ENCODE data around the gene POLR2E. TPM values are rescaled to one million over a fixed set of nuclear protein-coding genes. Genes with fewer than 3 reads are reported as not detected.

Gene POLR2E
- total RNA-seq, 1 experiment from 2014 or later, result 343 TPM

- BruUV-seq (replicated peaks), result no TSS peak
- H3K4me3 ChIP-seq (ENCODE audit: low read depth, low read length, poor library complexity, severe bottlenecking), result peak overlapping the region; percentile 54
- TF ChIP-seq EZH2 (IDR thresholded peaks at IDR 0.05; ENCODE audit: borderline replicate concordance, low read depth, low read length, poor library complexity, severe bottlenecking), result no peak
- TF ChIP-seq, protein P1, sequence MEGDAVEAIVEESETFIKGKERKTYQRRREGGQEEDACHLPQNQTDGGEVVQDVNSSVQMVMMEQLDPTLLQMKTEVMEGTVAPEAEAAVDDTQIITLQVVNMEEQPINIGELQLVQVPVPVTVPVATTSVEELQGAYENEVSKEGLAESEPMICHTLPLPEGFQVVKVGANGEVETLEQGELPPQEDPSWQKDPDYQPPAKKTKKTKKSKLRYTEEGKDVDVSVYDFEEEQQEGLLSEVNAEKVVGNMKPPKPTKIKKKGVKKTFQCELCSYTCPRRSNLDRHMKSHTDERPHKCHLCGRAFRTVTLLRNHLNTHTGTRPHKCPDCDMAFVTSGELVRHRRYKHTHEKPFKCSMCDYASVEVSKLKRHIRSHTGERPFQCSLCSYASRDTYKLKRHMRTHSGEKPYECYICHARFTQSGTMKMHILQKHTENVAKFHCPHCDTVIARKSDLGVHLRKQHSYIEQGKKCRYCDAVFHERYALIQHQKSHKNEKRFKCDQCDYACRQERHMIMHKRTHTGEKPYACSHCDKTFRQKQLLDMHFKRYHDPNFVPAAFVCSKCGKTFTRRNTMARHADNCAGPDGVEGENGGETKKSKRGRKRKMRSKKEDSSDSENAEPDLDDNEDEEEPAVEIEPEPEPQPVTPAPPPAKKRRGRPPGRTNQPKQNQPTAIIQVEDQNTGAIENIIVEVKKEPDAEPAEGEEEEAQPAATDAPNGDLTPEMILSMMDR (conservative IDR thresholded peaks at IDR 0.05; ENCODE audit: low read depth, low read length), result no peak
- ChIA-PET CTCF (interaction anchor here (0.5 kb wide), 1 partner anchor 153 kb away, joined by 3 read pairs; no protein-coding TSS in a partner anchor), POLR2A (ENCODE audit: low non-redundant PET) (interaction anchor here (0.6 kb wide), 2 partner anchors 10 to 12 kb away, joined by 3 to 4 read pairs; no protein-coding TSS in a partner anchor)
- H3K9me3 ChIP-seq (ENCODE audit: low read depth, low read length, poor library complexity, severe bottlenecking), result no peaks in the 10 kb centered on the region
- intact Hi-C loops (cut with micrococcal nuclease; ENCODE audit: unreplicated experiment), result no loop called here
- no peaks in the 10 kb centered on the region for H3K27me3 ChIP-seq (replicated peaks; ENCODE audit: insufficient read depth, low read depth, low read length, poor library complexity)
- H3K27ac ChIP-seq (ENCODE audit: low read depth, low read length, poor library complexity, severe bottlenecking), result peak overlapping the region; percentile 73
- peaks cover 6% of the 10 kb centered on the region for H3K36me3 ChIP-seq (ENCODE audit: insufficient read depth, low read length, poor library complexity, severe bottlenecking)
- H3K4me1 ChIP-seq (ENCODE audit: insufficient read depth, low read length, poor library complexity, severe bottlenecking), result peaks cover 31% of the 10 kb centered on the region
- DNase-seq (ENCODE audit: low spot score), result no peak
Measured at GRCh38 chr19:1041272-1041834, 53.8 kb downstream of the POLR2E start.

DNA sequence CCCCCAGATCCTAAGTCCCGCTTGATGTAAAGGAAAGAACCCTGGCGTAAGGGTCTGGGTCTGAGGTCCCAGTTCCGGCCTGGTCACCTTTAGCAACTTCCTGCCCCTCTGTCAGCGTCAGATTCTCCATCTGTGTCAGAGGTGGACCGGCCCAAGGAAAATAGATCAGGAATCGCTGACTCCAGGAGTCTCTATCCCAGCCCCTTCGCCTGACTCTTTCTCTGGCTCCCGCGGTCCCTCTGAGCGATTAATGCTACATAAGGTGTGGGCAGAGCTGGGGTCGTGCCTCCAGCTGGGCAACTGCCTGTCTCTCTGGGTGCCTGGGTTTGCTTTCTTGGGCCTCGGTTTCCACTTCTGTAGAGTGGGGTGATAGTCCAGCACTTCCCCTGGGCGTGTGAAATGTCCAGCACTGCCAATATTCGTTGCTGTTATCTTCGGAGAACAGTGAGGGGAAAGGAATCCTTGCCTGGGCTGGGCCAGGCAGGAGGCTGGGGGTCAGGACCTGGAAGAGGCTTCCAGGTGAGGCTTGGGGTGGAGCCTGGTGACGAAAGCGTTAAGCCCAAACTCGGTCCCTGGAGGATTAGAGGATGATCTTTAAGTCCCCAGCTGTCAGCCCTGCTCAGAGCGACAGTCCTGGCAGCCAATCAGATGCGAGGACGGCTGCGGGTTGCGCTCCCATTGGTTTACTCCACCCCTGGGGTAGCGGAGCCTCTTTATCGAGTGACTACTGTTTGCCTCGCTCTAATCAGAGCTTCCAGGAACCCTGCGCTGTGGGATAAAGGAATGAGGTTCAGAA is 54.5 kb downstream of the POLR2E start:
- TF ChIP-seq EZH2 (IDR thresholded peaks at IDR 0.05; ENCODE audit: borderline replicate concordance, low read depth, low read length, poor library complexity, severe bottlenecking), result no peak
- POLR2A ChIA-PET (ENCODE audit: low non-redundant PET), result interaction anchor here (0.5 to 0.6 kb wide), 4 partner anchors 9 to 229 kb away, joined by 3 to 8 read pairs (median 4); no protein-coding TSS in a partner anchor
- H3K36me3 ChIP-seq (ENCODE audit: insufficient read depth, low read length, poor library complexity, severe bottlenecking), result peaks cover 11% of the 10 kb centered on the region
- peaks cover 31% of the 10 kb centered on the region for H3K4me1 ChIP-seq (ENCODE audit: insufficient read depth, low read length, poor library complexity, severe bottlenecking)
- no TSS peak for BruUV-seq (replicated peaks)
- DNase-seq (ENCODE audit: low spot score), result peak; percentile 99
- peak overlapping the region; percentile 54 for H3K4me3 ChIP-seq (ENCODE audit: low read depth, low read length, poor library complexity, severe bottlenecking)
- CTCF ChIA-PET, result interaction anchor here (0.5 kb wide), 1 partner anchor 153 kb away, joined by 3 read pairs; no protein-coding TSS in a partner anchor
- peak overlapping the region; percentile 73 for H3K27ac ChIP-seq (ENCODE audit: low read depth, low read length, poor library complexity, severe bottlenecking)
- H3K9me3 ChIP-seq (ENCODE audit: low read depth, low read length, poor library complexity, severe bottlenecking), result no peaks in the 10 kb centered on the region
- H3K27me3 ChIP-seq (replicated peaks; ENCODE audit: insufficient read depth, low read depth, low read length, poor library complexity), result no peaks in the 10 kb centered on the region
- intact Hi-C loops (cut with micrococcal nuclease; ENCODE audit: unreplicated experiment), result no loop called here

- peak within 1 kb of the TSS; percentile 54 for H3K4me3 ChIP-seq (ENCODE audit: low read depth, low read length, poor library complexity, severe bottlenecking)
- TF ChIP-seq, protein P1 (conservative IDR thresholded peaks at IDR 0.05; ENCODE audit: low read depth, low read length), result no peak
- no peak for TF ChIP-seq EZH2 (IDR thresholded peaks at IDR 0.05; ENCODE audit: borderline replicate concordance, low read depth, low read length, poor library complexity, severe bottlenecking)
- peaks cover 31% of the 10 kb centered on the region for H3K4me1 ChIP-seq (ENCODE audit: insufficient read depth, low read length, poor library complexity, severe bottlenecking)
- BruUV-seq (replicated peaks), result no TSS peak
- no peaks in the 10 kb centered on the region for H3K9me3 ChIP-seq (ENCODE audit: low read depth, low read length, poor library complexity, severe bottlenecking)
- ChIA-PET CTCF (interaction anchor here (0.7 kb wide), 1 partner anchor 31 kb away, joined by 5 read pairs; no protein-coding TSS in a partner anchor), POLR2A (ENCODE audit: low non-redundant PET) (interaction anchor here (0.5 to 1.2 kb wide), 2 partner anchors 10 to 14 kb away, joined by 4 to 8 read pairs; partner anchors contain the start of gene CNN2)
- intact Hi-C loops (cut with micrococcal nuclease; ENCODE audit: unreplicated experiment), result no loop called here
- peaks cover 11% of the 10 kb centered on the region for H3K36me3 ChIP-seq (ENCODE audit: insufficient read depth, low read length, poor library complexity, severe bottlenecking)
- H3K27ac ChIP-seq (ENCODE audit: low read depth, low read length, poor library complexity, severe bottlenecking), result peak within 1 kb of the TSS; percentile 47
- DNase-seq (ENCODE audit: low spot score), result peak; percentile 98
- H3K27me3 ChIP-seq (replicated peaks; ENCODE audit: insufficient read depth, low read depth, low read length, poor library complexity), result no peaks in the 10 kb centered on the region
Measured at GRCh38 chr19:1039646-1040475, 55.3 kb downstream of the POLR2E start, which contains the start of gene ABCA7. Gene ABCA7 (plus strand): TSS chr19:1040107. CDS start chr19:1041362, 1,255 bp downstream.

Measured in A673 (cell line).